HepG2 (cell line): ENCODE data around the gene RAB34. TPM values are rescaled to one million over a fixed set of nuclear protein-coding genes. Genes with fewer than 3 reads are reported as not detected.
A peak's percentile ranks its signal among the peaks of the same experiment; 100 is the strongest.

ENCODE experiments used
- ARID5B ChIP-seq: IDR thresholded peaks from 2 replicates; pipeline ENCODE4 v1.4.0; 2020; ENCODE audit warnings: mild to moderate bottlenecking, missing genetic modification reagents
- ATF7 ChIP-seq, 2 experiments: fragments of 450-650 bp in 1 of 2; sonication (generic) in 1 of 2; formaldehyde crosslinking in 1 of 2; IDR thresholded peaks; 2 replicates each; pipeline versions ENCODE4 v1.4.0 to v1.6.1; 2016 to 2020; ENCODE audit warnings: antibody characterized with exemption in 1 of 2, mild to moderate bottlenecking in 1 of 2, missing genetic modification reagents in 1 of 2
- CBX5 ChIP-seq: sonication (generic); formaldehyde crosslinking; IDR thresholded peaks from 2 replicates; pipeline ENCODE4 v1.4.0; 2020; ENCODE audit warnings: missing genetic modification reagents, borderline replicate concordance
- CREM ChIP-seq, 2 experiments: sonication (generic) in 1 of 2; formaldehyde crosslinking in 1 of 2; IDR thresholded peaks; 2 replicates each; pipeline versions ENCODE4 v1.4.0 to v1.6.1; 2016 to 2020; ENCODE audit warnings: antibody characterized with exemption in 1 of 2, mild to moderate bottlenecking in 1 of 2, missing genetic modification reagents in 1 of 2
- DR1 ChIP-seq: sonication (generic); formaldehyde crosslinking; IDR thresholded peaks from 2 replicates; pipeline ENCODE4 v1.8.0; 2021; ENCODE audit warnings: mild to moderate bottlenecking, missing genetic modification reagents, inconsistent platforms
- ESRRA ChIP-seq: sonication (generic); formaldehyde crosslinking; IDR thresholded peaks from 2 replicates; pipeline ENCODE4 v1.5.1; 2020; ENCODE audit warnings: mild to moderate bottlenecking, low read depth, missing genetic modification reagents
- FOXP1 ChIP-seq, 2 experiments: fragments of 450-650 bp in 1 of 2; IDR thresholded peaks; 2 replicates each; pipeline ENCODE4 v1.6.1; 2017 to 2018; ENCODE audit warnings: antibody characterized with exemption in 1 of 2
- HIVEP1 ChIP-seq: sonication (generic); formaldehyde crosslinking; IDR thresholded peaks from 2 replicates; pipeline ENCODE4 v1.4.0; 2020; ENCODE audit warnings: mild to moderate bottlenecking, missing genetic modification reagents
- HNRNPH1 ChIP-seq: fragments of 200-400 bp; formaldehyde crosslinking; optimal IDR thresholded peaks from 2 replicates; pipeline ENCODE3; 2017; ENCODE audit warnings: mild to moderate bottlenecking, low read depth, low read length
- NR2F1 ChIP-seq, 2 experiments: fragments of 450-650 bp in 1 of 2; formaldehyde crosslinking in 1 of 2; IDR thresholded peaks; 2 replicates each; pipeline versions ENCODE4 v1.5.0 to v1.6.1; 2016 to 2020; ENCODE audit warnings: mild to moderate bottlenecking in 1 of 2, missing compliant biosample characterization in 1 of 2, missing genetic modification reagents in 1 of 2, moderate library complexity in 1 of 2
- POGZ ChIP-seq: sonication (generic); formaldehyde crosslinking; IDR thresholded peaks from 2 replicates; pipeline ENCODE4 v1.4.0; 2020; ENCODE audit warnings: mild to moderate bottlenecking, missing genetic modification reagents
- SKI ChIP-seq: fragments of 450-650 bp; IDR thresholded peaks from one replicate; pipeline ENCODE4 v1.6.1; 2018; ENCODE audit warnings: mild to moderate bottlenecking; ENCODE audit not compliant: partially characterized antibody
- SP2 ChIP-seq: sonication (generic); formaldehyde crosslinking; IDR thresholded peaks from 2 replicates; pipeline ENCODE4 v1.5.1; 2020; ENCODE audit warnings: mild to moderate bottlenecking, missing genetic modification reagents
- TBX2 ChIP-seq: sonication (generic); formaldehyde crosslinking; IDR thresholded peaks from 2 replicates; pipeline ENCODE4 v1.5.0; 2020; ENCODE audit warnings: missing genetic modification reagents, mild to moderate bottlenecking, borderline replicate concordance
- TFE3 ChIP-seq: IDR thresholded peaks from 2 replicates; pipeline ENCODE4 v1.6.1; 2016
- ZFYVE20 ChIP-seq: sonication (generic); formaldehyde crosslinking; IDR thresholded peaks from 2 replicates; pipeline ENCODE4 v1.8.0; 2023; ENCODE audit warnings: low read depth, mild to moderate bottlenecking, moderate library complexity, missing genetic modification reagents, borderline replicate concordance
- ZNF234 ChIP-seq: sonication (generic); formaldehyde crosslinking; conservative IDR thresholded peaks from 2 replicates; pipeline ENCODE4 v1.5.1; 2020; ENCODE audit warnings: mild to moderate bottlenecking, missing genetic modification reagents
- ZNF672 ChIP-seq: sonication (generic); formaldehyde crosslinking; IDR thresholded peaks from 2 replicates; pipeline ENCODE4 v1.8.1; 2022; ENCODE audit warnings: missing genetic modification reagents
- ZNF704 ChIP-seq: sonication (generic); formaldehyde crosslinking; IDR thresholded peaks from 2 replicates; pipeline ENCODE4 v1.8.1; 2023; ENCODE audit warnings: mild to moderate bottlenecking, inconsistent platforms, moderate library complexity, missing genetic modification reagents, borderline replicate concordance
- ZNF816 ChIP-seq: sonication (generic); formaldehyde crosslinking; IDR thresholded peaks from 2 replicates; pipeline ENCODE4 v1.8.0; 2022; ENCODE audit warnings: missing genetic modification reagents, mild to moderate bottlenecking, borderline replicate concordance
- ZNF891 ChIP-seq: sonication (generic); formaldehyde crosslinking; IDR thresholded peaks from 2 replicates; pipeline ENCODE4 v1.5.0; 2020; ENCODE audit warnings: mild to moderate bottlenecking, missing genetic modification reagents
- polyA plus RNA-seq, 8 experiments: library from polyadenylated mRNA; depleted of rRNA in 3 of 8; stranded (reverse) in 7 of 8; unstranded in 1 of 8; fragments of >200 nt; fragmentation: Illumina TruSeq in 4 of 8; extraction: Trizol in 4 of 8; gene quantifications; 2 replicates each; pipeline versions ENCODE4 v1.2.1 to v1.2.3, GENCODE V29; 2011 to 2016; ENCODE audit warnings: low read depth in 4 of 8, missing spikeins in 1 of 8, mixed read lengths in 1 of 8; ENCODE audit not compliant: insufficient read depth in 1 of 8
- total RNA-seq, 5 experiments: library from RNA; depleted of rRNA; stranded (reverse); fragments of >200 nt; fragmentation: Illumina TruSeq; extraction: Trizol; gene quantifications; 2 replicates each; pipeline ENCODE4 v1.2.3, GENCODE V29; 2016; ENCODE audit warnings: low read depth in 1 of 5

RAB34 gene
- total and polyA plus RNA-seq, 2 of the 13 experiments (the other 11 are each of a cell fraction or from before 2014, with no cell fraction given) = 0.49 TPM; not detected in 1

GRCh38 chr17:28744104-28744971, 26.7 kb upstream of the RAB34 start (continued):
- TF ChIP-seq ZNF891 (peak; percentile 48; the same call in 1 of the 2 replicates), CBX5 (no peak), ARID5B (peak; percentile 61), ZNF816 (0 out of 2 replicates have a peak, but pooled peaks have one; percentile 25), SP2 (0 out of 2 replicates have a peak, but pooled peaks have one; percentile 24), DR1 (0 out of 2 replicates have a peak, but pooled peaks have one; percentile 21), FOXP1 (IDR thresholded peaks at IDR 0.05) (no peak), FOXP1 (CRISPR knock-in tag; IDR thresholded peaks at IDR 0.05) (0 out of 2 replicates have a peak, but pooled peaks have one; percentile 8), ATF7 (IDR thresholded peaks at IDR 0.05) (peak; percentile 82), ATF7 (CRISPR knock-in tag; IDR thresholded peaks at IDR 0.05) (0 out of 2 replicates have a peak, but pooled peaks have one; percentile 45), HIVEP1 (CRISPR knock-in tag) (peak; percentile 66), TBX2 (CRISPR knock-in tag) (peak; percentile 15; the same call in 1 of the 2 replicates), NR2F1 (CRISPR knock-in tag; IDR thresholded peaks at IDR 0.05) (peak in 1 of 2 experiments; percentile 87; a peak in 3 of 4 replicates), ZNF704 (no peak), ZNF234 (CRISPR knock-in tag) (no peak), ZNF672 (0 out of 2 replicates have a peak, but pooled peaks have one; percentile 57), ZFYVE20 (CRISPR knock-in tag) (no peak), POGZ (no peak), SKI (no peak), HNRNPH1 (peak; percentile 39), ESRRA (0 out of 2 replicates have a peak, but pooled peaks have one; percentile 14), CREM (IDR thresholded peaks at IDR 0.05) (peak; percentile 88), CREM (CRISPR knock-in tag; IDR thresholded peaks at IDR 0.05) (peak; percentile 76; the same call in 1 of the 2 replicates), TFE3 (CRISPR knock-in tag) (peak; percentile 42)
